Ascending aorta (tissue), 2 donors: ENCODE measurements around the gene DUSP22. TPM values are rescaled to one million over a fixed set of nuclear protein-coding genes. Genes with fewer than 3 reads are reported as not detected.

Experiments used
- DNase-seq, 2 donors: peaks; one replicate each; pipeline ENCODE4 v3.0.0-alpha.2; 2019; ENCODE audit warnings: low spot score in 2 of 2
- H3K27ac ChIP-seq, 2 donors: fragments of 200-600 bp; sonication (generic); one replicate each; pipeline ENCODE4 v1.5.1; 2016 to 2017; ENCODE audit warnings: mild to moderate bottlenecking in 1 of 2
- H3K27me3 ChIP-seq: fragments of 200-600 bp; sonication (generic); one replicate; pipeline ENCODE4 v1.5.1; 2017
- H3K36me3 ChIP-seq, 2 donors: fragments of 200-600 bp; sonication (generic); one replicate each; pipeline ENCODE4 v1.5.1; 2016
- H3K4me1 ChIP-seq, 2 donors: fragments of 200-600 bp; sonication (generic); one replicate each; pipeline ENCODE4 v1.5.1; 2016 to 2017; ENCODE audit warnings: mild to moderate bottlenecking in 1 of 2
- H3K4me3 ChIP-seq, 2 donors: fragments of 200-600 bp; sonication (generic); one replicate each; pipeline ENCODE4 v1.5.1; 2016 to 2017; ENCODE audit warnings: mild to moderate bottlenecking in 1 of 2
- H3K9me3 ChIP-seq, 2 donors: fragments of 200-600 bp; sonication (generic); one replicate each; pipeline ENCODE4 v1.5.1; 2016
- CTCF ChIP-seq, 3 experiments: fragments of 200-600 bp in 2 of 3; fragments of 450-650 bp in 1 of 3; sonication (generic) in 2 of 3; IDR thresholded peaks; one replicate each; pipeline ENCODE4 v1.5.1; 2016 to 2019; ENCODE audit warnings: antibody characterized with exemption in 3 of 3, mild to moderate bottlenecking in 1 of 3, moderate library complexity in 1 of 3
- intact Hi-C: fragments of 100-400 bp; cut with DNase I; formaldehyde crosslinking; loops from one replicate; pipeline ENCODE4 v1.15.1; 2023
- total RNA-seq: library from RNA; depleted of rRNA; stranded (reverse); fragments of >200 nt; gene quantifications from one replicate; pipeline ENCODE4 v1.1.0, GENCODE V29; 2016

DUSP22 gene
- total RNA-seq, 1 donor from 2014 or later = 216 TPM

- no peak for DNase-seq
- intact Hi-C loops = no loop called here
These were observed 2.0 kb upstream of the DUSP22 start for GRCh38 chr6:290111-290922.

GRCh38 chr6:291204-291696 is 1.0 kb upstream of the DUSP22 start:
- no peak for DNase-seq
- H3K9me3 ChIP-seq = no peaks in the 10 kb centered on the region
- intact Hi-C loops = no loop called here
- H3K27ac ChIP-seq = peak overlapping the region; percentile 88 to 97
- no peaks in the 10 kb centered on the region for H3K27me3 ChIP-seq
- no peaks in the 10 kb centered on the region for H3K36me3 ChIP-seq
- peaks cover 0 to 7% of the 10 kb centered on the region in 2 donors for H3K4me1 ChIP-seq
- H3K4me3 ChIP-seq = peak overlapping the region; percentile 71 to 77
- TF ChIP-seq CTCF (IDR thresholded peaks at IDR 0.05) = no peak

More at GRCh38 chr6:290111-290922, 2.0 kb upstream of the DUSP22 start:
- no peaks in the 10 kb centered on the region for H3K9me3 ChIP-seq
- H3K4me1 ChIP-seq = peaks cover 0 to 4% of the 10 kb centered on the region in 2 donors
- no peaks in the 10 kb centered on the region for H3K27me3 ChIP-seq
- no peak overlapping the region for H3K4me3 ChIP-seq
- H3K36me3 ChIP-seq = no peaks in the 10 kb centered on the region
- TF ChIP-seq CTCF (IDR thresholded peaks at IDR 0.05) = no peak
- no peak overlapping the region for H3K27ac ChIP-seq

GRCh38 chr6:292506-293192 is 362 bp downstream of the DUSP22 start:
- no peaks in the 10 kb centered on the region for H3K27me3 ChIP-seq
- peaks cover 0 to 12% of the 10 kb centered on the region in 2 donors for H3K4me1 ChIP-seq
- no peaks in the 10 kb centered on the region for H3K36me3 ChIP-seq
- no peaks in the 10 kb centered on the region for H3K9me3 ChIP-seq
- no peak for TF ChIP-seq CTCF (IDR thresholded peaks at IDR 0.05)
- peak overlapping the region; percentile 88 to 97 for H3K27ac ChIP-seq
- H3K4me3 ChIP-seq = peak overlapping the region; percentile 71 to 77
- intact Hi-C loops = no loop called here
- DNase-seq = peak in 1 of 2 donors; percentile 85

GRCh38 chr6:293193-294174 is 1.2 kb downstream of the DUSP22 start:
- no peaks in the 10 kb centered on the region for H3K9me3 ChIP-seq
- H3K27ac ChIP-seq = peak overlapping the region; percentile 88 to 97
- intact Hi-C loops = no loop called here
- no peaks in the 10 kb centered on the region for H3K36me3 ChIP-seq
- peak overlapping the region; percentile 71 to 77 for H3K4me3 ChIP-seq
- no peaks in the 10 kb centered on the region for H3K27me3 ChIP-seq
- H3K4me1 ChIP-seq = peaks cover 0 to 12% of the 10 kb centered on the region in 2 donors
- TF ChIP-seq CTCF (IDR thresholded peaks at IDR 0.05) = no peak
- peak in 1 of 2 donors; percentile 86 for DNase-seq
